A549 (cell line): ENCODE data around the gene SIPA1L2. TPM values are rescaled to one million over a fixed set of nuclear protein-coding genes. Genes with fewer than 3 reads are reported as not detected.

Experiments used
- ATAC-seq, 2 experiments: fragments of 200-7000 bp in 1 of 2; fragments of >200 bp in 1 of 2; cut with Nextera tagmentation in 1 of 2; cut with Tn5 transposase in 1 of 2; 3 replicates each; pipeline versions ENCODE4 v1.8.0 to v1.9.1; 2018 to 2020; ENCODE audit warnings: mild to moderate bottlenecking in 1 of 2, moderate library complexity in 1 of 2
- CTCF ChIA-PET: fragments of 300-600 bp; sonication (Branson Sonifier 250); formaldehyde crosslinking; extraction: SDS; loops from one replicate; lab custom pipeline; 2021; ENCODE audit warnings: antibody characterized with exemption, inconsistent platforms; lab: Yijun Ruan, JAX
- POLR2A ChIA-PET: fragments of 350-600 bp; formaldehyde crosslinking; extraction: SDS; loops from one replicate; lab custom pipeline; 2021; ENCODE audit warnings: antibody characterized with exemption, inconsistent platforms; lab: Yijun Ruan, JAX
- DNase-seq, 2 experiments: peaks; one replicate each; pipeline versions ENCODE4 v3.0.0 to v3.0.0-alpha.2; 2011 to 2016; ENCODE audit warnings: low read depth in 1 of 2, low spot score in 1 of 2
- FAIRE-seq: peaks from 2 replicates; lab custom pipeline; 2011; peaks lifted over from hg19 to GRCh38; lab: Jason Lieb, UNC
- H3K27ac ChIP-seq, 2 experiments: fragments of >200 bp; sonication (Bioruptor Twin); formaldehyde crosslinking; 3 replicates each; pipeline ENCODE4 v1.5.1; 2016 to 2017
- H3K4me1 ChIP-seq: fragments of >200 bp; sonication (Bioruptor Twin); formaldehyde crosslinking; 3 replicates; pipeline ENCODE4 v1.6.1; 2016
- H3K4me2 ChIP-seq: fragments of >200 bp; sonication (Bioruptor Twin); formaldehyde crosslinking; 3 replicates; pipeline ENCODE4 v1.6.1; 2016
- H3K4me3 ChIP-seq: fragments of >200 bp; sonication (Bioruptor Twin); formaldehyde crosslinking; 3 replicates; pipeline ENCODE4 v1.5.1; 2016
- H3K9me3 ChIP-seq: fragments of >200 bp; sonication (Bioruptor Twin); formaldehyde crosslinking; 3 replicates; pipeline ENCODE4 v1.6.1; 2016
- BHLHE40 ChIP-seq: IDR thresholded peaks from 2 replicates; pipeline ENCODE4 v1.6.1; 2012; ENCODE audit warnings: low read depth, low read length, inconsistent platforms
- EHMT2 ChIP-seq: fragments of 200-600 bp; sonication (generic); IDR thresholded peaks from 2 replicates; pipeline ENCODE4 v1.6.1; 2016; ENCODE audit warnings: antibody characterized with exemption, low read depth, mild to moderate bottlenecking, moderate library complexity
- ESRRA ChIP-seq: fragments of 150-350 bp; IDR thresholded peaks from 2 replicates; pipeline ENCODE4 v1.6.1; 2014; ENCODE audit warnings: mild to moderate bottlenecking, low read length, borderline replicate concordance
- GATA3 ChIP-seq: IDR thresholded peaks from 2 replicates; pipeline ENCODE4 v1.6.1; 2012; ENCODE audit warnings: borderline replicate concordance
- HDAC2 ChIP-seq: fragments of 200-600 bp; sonication (generic); IDR thresholded peaks from 2 replicates; pipeline ENCODE4 v1.6.1; 2016
- HES2 ChIP-seq: fragments of >200 bp; sonication (Bioruptor Twin); formaldehyde crosslinking; IDR thresholded peaks from 2 replicates; pipeline ENCODE4 v1.6.1; 2016
- HMGXB4 ChIP-seq: fragments of 250-450 bp; sonication (Bioruptor Pico); IDR thresholded peaks from 2 replicates; pipeline ENCODE4 v1.5.0; 2021; ENCODE audit warnings: mild to moderate bottlenecking, moderate library complexity, borderline replicate concordance
- HOXB13 ChIP-seq: fragments of 250-450 bp; sonication (Bioruptor Pico); IDR thresholded peaks from 2 replicates; pipeline ENCODE4 v1.5.0; 2020; ENCODE audit warnings: low read depth, mild to moderate bottlenecking, moderate library complexity
- HOXB5 ChIP-seq: fragments of 250-450 bp; sonication (Bioruptor Pico); IDR thresholded peaks from 2 replicates; pipeline ENCODE4 v1.5.0; 2020; ENCODE audit warnings: mild to moderate bottlenecking, moderate library complexity
- JUNB ChIP-seq: fragments of >200 bp; sonication (Bioruptor Twin); formaldehyde crosslinking; IDR thresholded peaks from 2 replicates; pipeline ENCODE4 v1.6.1; 2016
- KDM1A ChIP-seq: fragments of 200-600 bp; sonication (generic); IDR thresholded peaks from 2 replicates; pipeline ENCODE4 v1.6.1; 2016; ENCODE audit warnings: low read depth, mild to moderate bottlenecking
- MAFK ChIP-seq: fragments of 450-650 bp; IDR thresholded peaks from 2 replicates; pipeline ENCODE4 v1.6.1; 2014; ENCODE audit not compliant: partially characterized antibody
- MAX ChIP-seq: IDR thresholded peaks from 2 replicates; pipeline ENCODE4 v1.6.1; 2012
- MAZ ChIP-seq: fragments of 150-350 bp; IDR thresholded peaks from 2 replicates; pipeline ENCODE4 v1.6.1; 2014; ENCODE audit warnings: antibody characterized with exemption, low read depth, low read length, borderline replicate concordance
- MYC ChIP-seq: IDR thresholded peaks from 2 replicates; pipeline ENCODE4 v1.6.1; 2012; ENCODE audit warnings: mild to moderate bottlenecking, inconsistent platforms, low read length, improper control_type of control experiment, borderline replicate concordance
- NPAS2 ChIP-seq: fragments of 250-450 bp; sonication (Bioruptor Pico); IDR thresholded peaks from 2 replicates; pipeline ENCODE4 v1.8.0; 2022; ENCODE audit warnings: mild to moderate bottlenecking, moderate library complexity, borderline replicate concordance
- RARB ChIP-seq: fragments of 250-450 bp; sonication (Bioruptor Pico); IDR thresholded peaks from 2 replicates; pipeline ENCODE4 v1.8.0; 2021; ENCODE audit warnings: mild to moderate bottlenecking, moderate library complexity
- RNF2 ChIP-seq: fragments of 200-600 bp; sonication (generic); IDR thresholded peaks from 2 replicates; pipeline ENCODE4 v1.6.1; 2016; ENCODE audit warnings: low read depth, mild to moderate bottlenecking, antibody characterized with exemption, moderate library complexity, borderline replicate concordance
- SMC3 ChIP-seq: fragments of >200 bp; sonication (Bioruptor Twin); formaldehyde crosslinking; IDR thresholded peaks from 3 replicates; pipeline ENCODE4 v1.6.1; 2018; ENCODE audit warnings: inconsistent platforms
- SREBF2 ChIP-seq: fragments of 450-650 bp; IDR thresholded peaks from 2 replicates; pipeline ENCODE4 v1.6.1; 2014; ENCODE audit warnings: mild to moderate bottlenecking, moderate library complexity
- TFCP2L1 ChIP-seq: fragments of 250-450 bp; sonication (Bioruptor Pico); IDR thresholded peaks from 2 replicates; pipeline ENCODE4 v1.5.0; 2021; ENCODE audit warnings: mild to moderate bottlenecking
- TP53 ChIP-seq: fragments of 250-450 bp; sonication (Bioruptor Pico); IDR thresholded peaks from 2 replicates; pipeline ENCODE4 v1.5.0; 2021; ENCODE audit warnings: mild to moderate bottlenecking, moderate library complexity
- USF2 ChIP-seq: fragments of 450-650 bp; IDR thresholded peaks from 2 replicates; pipeline ENCODE4 v1.6.1; 2014; ENCODE audit warnings: antibody characterized with exemption
- ZFP36 ChIP-seq: fragments of 450-650 bp; IDR thresholded peaks from 2 replicates; pipeline ENCODE4 v1.6.1; 2014; ENCODE audit warnings: borderline replicate concordance; ENCODE audit not compliant: partially characterized antibody
- WGBS: methylation state at CpG from one replicate; pipeline ENCODE4 v1.1.6; 2017; ENCODE audit errors: missing lambda C conversion rate; 5-methylcytosine and 5-hydroxymethylcytosine counted together
- polyA plus RNA-seq, 4 experiments: library from polyadenylated mRNA; depleted of rRNA in 3 of 4; stranded (reverse); fragments of >200 nt; fragmentation: RNase III in 1 of 4; extraction: RNeasy Plus Mini Kit Qiagen cat#74134 plus additional on column Dnase treatment in 1 of 4; gene quantifications; 2 replicates in 3 of 4; 3 replicates in 1 of 4; pipeline ENCODE4 v1.2.3, GENCODE V29; 2011 to 2017

The SIPA1L2 gene
- polyA plus RNA-seq, 2 of the 4 experiments (the other 2 are of a cell fraction) = 6.0 to 16.9 TPM

- Histone ChIP-seq H3K9me3 (no peaks in the 10 kb centered on the region), H3K4me3 (no peak overlapping the region), H3K4me2 (no peak overlapping the region), H3K4me1 (no peaks in the 10 kb centered on the region)
- no peak for ATAC-seq
- FAIRE-seq = no peak
- DNase-seq = no peak
- WGBS = 66% methylated on average over 3 of the region's 3 CpGs
- CTCF ChIA-PET = interaction anchor here (0.9 to 2.5 kb wide), 3 partner anchors 9 to 16 kb away, joined by 4 to 9 read pairs (median 5); no protein-coding TSS in a partner anchor
- TF ChIP-seq SMC3 (no peak), RARB (CRISPR knock-in tag) (no peak), GATA3 (no peak), ZFP36 (no peak), BHLHE40 (no peak), TP53 (CRISPR knock-in tag) (no peak)
- TF ChIP-seq, all 56 proteins: peak for 0
- no peak overlapping the region for H3K27ac ChIP-seq
- POLR2A ChIA-PET = no interaction called here
Observed at GRCh38 chr1:232653789-232654188, 23.9 kb upstream of the SIPA1L2 start.

- TF ChIP-seq MAX = no peak
- no peak for TF ChIP-seq HOXB13 (CRISPR knock-in tag)
- TF ChIP-seq TP53 (CRISPR knock-in tag) = no peak
- Histone ChIP-seq H3K4me1 (no peaks in the 10 kb centered on the region), H3K9me3 (no peaks in the 10 kb centered on the region), H3K4me2 (no peak overlapping the region), H3K4me3 (no peak overlapping the region), H3K27ac (no peak overlapping the region)
- ChIA-PET POLR2A (no interaction called here), CTCF (interaction anchor here (0.6 kb wide), 1 partner anchor 191 kb away, joined by 4 read pairs; no protein-coding TSS in a partner anchor)
- DNase-seq (no peak), ATAC-seq (no peak), FAIRE-seq (no peak)
- WGBS = 7% methylated on average over 1 of the region's 1 CpG
Observed at GRCh38 chr1:232650845-232651244, 20.9 kb upstream of the SIPA1L2 start.

GRCh38 chr1:232650418-232650817, 20.5 kb upstream of the SIPA1L2 start:
- TF ChIP-seq MAZ (no peak), HES2 (no peak), ESRRA (no peak), SREBF2 (no peak), MAFK (no peak), HOXB5 (CRISPR knock-in tag) (no peak), RNF2 (no peak), HMGXB4 (CRISPR knock-in tag) (no peak), HOXB13 (CRISPR knock-in tag) (no peak), EHMT2 (no peak), SMC3 (no peak), USF2 (no peak), TP53 (CRISPR knock-in tag) (no peak), JUNB (no peak), HDAC2 (no peak), RARB (CRISPR knock-in tag) (no peak), MYC (no peak), NPAS2 (CRISPR knock-in tag) (no peak), TFCP2L1 (no peak), KDM1A (no peak)
- POLR2A ChIA-PET = no interaction called here
- DNase-seq = no peak
- FAIRE-seq = no peak
- 23% methylated on average over 2 of the region's 2 CpGs for WGBS
- ATAC-seq = no peak
- no peak overlapping the region for H3K4me2 ChIP-seq
- CTCF ChIA-PET = no interaction called here
- no peaks in the 10 kb centered on the region for H3K9me3 ChIP-seq
- H3K27ac ChIP-seq = no peak overlapping the region
- no peaks in the 10 kb centered on the region for H3K4me1 ChIP-seq
- no peak overlapping the region for H3K4me3 ChIP-seq
